ENCODE data around the gene ATXN7.

The ATXN7 gene

GRCh38 chr3:63990204-63990603 is 126.5 kb downstream of the ATXN7 start:
- no peak overlapping the region for H3K4me3 Mint-ChIP-seq
- H3K4me1 Mint-ChIP-seq, result peaks cover 45% of the 10 kb centered on the region
- H3K27me3 Mint-ChIP-seq, result no peaks in the 10 kb centered on the region
- peaks cover 6% of the 10 kb centered on the region for H3K36me3 Mint-ChIP-seq
- no peaks in the 10 kb centered on the region for H3K9me3 Mint-ChIP-seq
- peak overlapping the region; percentile 87 for H3K27ac Mint-ChIP-seq

GRCh38 chr3:63990733-63991132 is 127.1 kb downstream of the ATXN7 start:
- H3K4me1 Mint-ChIP-seq, result peaks cover 45% of the 10 kb centered on the region
- H3K9me3 Mint-ChIP-seq, result no peaks in the 10 kb centered on the region
- H3K27ac Mint-ChIP-seq, result peak overlapping the region; percentile 87
- H3K27me3 Mint-ChIP-seq, result no peaks in the 10 kb centered on the region
- H3K36me3 Mint-ChIP-seq, result peaks cover 8% of the 10 kb centered on the region
- H3K4me3 Mint-ChIP-seq, result no peak overlapping the region

- Mint-ChIP-seq H3K27ac (peak overlapping the region; percentile 31), H3K9me3 (no peaks in the 10 kb centered on the region), H3K4me3 (no peak overlapping the region), H3K4me1 (peaks cover 45% of the 10 kb centered on the region), H3K27me3 (no peaks in the 10 kb centered on the region), H3K36me3 (peaks cover 14% of the 10 kb centered on the region)
Measured at GRCh38 chr3:63991666-63992065, 128.0 kb downstream of the ATXN7 start.

GRCh38 chr3:63992516-63993209 is 129.0 kb downstream of the ATXN7 start:
- H3K27me3 Mint-ChIP-seq, result no peaks in the 10 kb centered on the region
- peaks cover 42% of the 10 kb centered on the region for H3K4me1 Mint-ChIP-seq
- peaks cover 14% of the 10 kb centered on the region for H3K36me3 Mint-ChIP-seq
- H3K9me3 Mint-ChIP-seq, result no peaks in the 10 kb centered on the region
- H3K27ac Mint-ChIP-seq, result peak overlapping the region; percentile 31
- no peak overlapping the region for H3K4me3 Mint-ChIP-seq

GRCh38 chr3:63993653-63994079 is 130.0 kb downstream of the ATXN7 start:
- no peaks in the 10 kb centered on the region for H3K9me3 Mint-ChIP-seq
- no peak overlapping the region for H3K4me3 Mint-ChIP-seq
- H3K27ac Mint-ChIP-seq, result peak overlapping the region; percentile 68
- H3K27me3 Mint-ChIP-seq, result no peaks in the 10 kb centered on the region
- H3K36me3 Mint-ChIP-seq, result peaks cover 14% of the 10 kb centered on the region
- H3K4me1 Mint-ChIP-seq, result peaks cover 49% of the 10 kb centered on the region

- peak overlapping the region; percentile 36 for H3K27ac Mint-ChIP-seq
- H3K9me3 Mint-ChIP-seq, result no peaks in the 10 kb centered on the region
- peaks cover 17% of the 10 kb centered on the region for H3K36me3 Mint-ChIP-seq
- peaks cover 56% of the 10 kb centered on the region for H3K4me1 Mint-ChIP-seq
- H3K27me3 Mint-ChIP-seq, result no peaks in the 10 kb centered on the region
- no peak overlapping the region for H3K4me3 Mint-ChIP-seq
Measured at GRCh38 chr3:63995086-63995485, 131.4 kb downstream of the ATXN7 start.

- Mint-ChIP-seq H3K27me3 (no peaks in the 10 kb centered on the region), H3K36me3 (peaks cover 18% of the 10 kb centered on the region), H3K4me3 (no peak overlapping the region), H3K27ac (peak overlapping the region; percentile 55), H3K4me1 (peaks cover 54% of the 10 kb centered on the region), H3K9me3 (no peaks in the 10 kb centered on the region)
Measured at GRCh38 chr3:63998852-63999754, 135.4 kb downstream of the ATXN7 start.

- Mint-ChIP-seq H3K9me3 (no peaks in the 10 kb centered on the region), H3K27ac (peak overlapping the region; percentile 52), H3K4me1 (peaks cover 42% of the 10 kb centered on the region), H3K4me3 (no peak overlapping the region), H3K27me3 (no peaks in the 10 kb centered on the region), H3K36me3 (peaks cover 18% of the 10 kb centered on the region)
Measured at GRCh38 chr3:64000453-64001055, 136.9 kb downstream of the ATXN7 start.

GRCh38 chr3:64002233-64002632 is 138.6 kb downstream of the ATXN7 start:
- H3K9me3 Mint-ChIP-seq, result no peaks in the 10 kb centered on the region
- no peaks in the 10 kb centered on the region for H3K27me3 Mint-ChIP-seq
- no peak overlapping the region for H3K4me3 Mint-ChIP-seq
- H3K36me3 Mint-ChIP-seq, result peaks cover 10% of the 10 kb centered on the region
- peaks cover 34% of the 10 kb centered on the region for H3K4me1 Mint-ChIP-seq
- peak overlapping the region; percentile 70 for H3K27ac Mint-ChIP-seq

GRCh38 chr3:64003589-64003988 is 139.9 kb downstream of the ATXN7 start:
- no peaks in the 10 kb centered on the region for H3K27me3 Mint-ChIP-seq
- no peaks in the 10 kb centered on the region for H3K9me3 Mint-ChIP-seq
- peaks cover 28% of the 10 kb centered on the region for H3K4me1 Mint-ChIP-seq
- no peak overlapping the region for H3K27ac Mint-ChIP-seq
- no peak overlapping the region for H3K4me3 Mint-ChIP-seq
- H3K36me3 Mint-ChIP-seq, result peaks cover 10% of the 10 kb centered on the region

- peak overlapping the region; percentile 76 for H3K27ac Mint-ChIP-seq
Measured at GRCh38 chr3:64008017-64008416, 144.3 kb downstream of the ATXN7 start.

GRCh38 chr3:64008487-64009351 is 145.1 kb downstream of the ATXN7 start:
- Mint-ChIP-seq H3K27me3 (no peaks in the 10 kb centered on the region), H3K9me3 (no peaks in the 10 kb centered on the region), H3K36me3 (peaks cover 17% of the 10 kb centered on the region), H3K4me3 (no peak overlapping the region), H3K27ac (peak overlapping the region; percentile 76), H3K4me1 (peaks cover 28% of the 10 kb centered on the region)

More at GRCh38 chr3:64008017-64008416, 144.3 kb downstream of the ATXN7 start:
- peaks cover 27% of the 10 kb centered on the region for H3K4me1 Mint-ChIP-seq
- no peaks in the 10 kb centered on the region for H3K27me3 Mint-ChIP-seq
- no peak overlapping the region for H3K4me3 Mint-ChIP-seq
- H3K9me3 Mint-ChIP-seq, result no peaks in the 10 kb centered on the region
- peaks cover 13% of the 10 kb centered on the region for H3K36me3 Mint-ChIP-seq

- Mint-ChIP-seq H3K9me3 (no peaks in the 10 kb centered on the region), H3K27ac (peak overlapping the region; percentile 90), H3K4me1 (peaks cover 34% of the 10 kb centered on the region), H3K4me3 (no peak overlapping the region), H3K36me3 (peaks cover 24% of the 10 kb centered on the region), H3K27me3 (no peaks in the 10 kb centered on the region)
Measured at GRCh38 chr3:64009528-64009927, 145.9 kb downstream of the ATXN7 start.

GRCh38 chr3:64010199-64010598 is 146.5 kb downstream of the ATXN7 start:
- H3K4me1 Mint-ChIP-seq, result peaks cover 41% of the 10 kb centered on the region
- H3K36me3 Mint-ChIP-seq, result peaks cover 27% of the 10 kb centered on the region
- H3K27ac Mint-ChIP-seq, result peak overlapping the region; percentile 48
- H3K27me3 Mint-ChIP-seq, result no peaks in the 10 kb centered on the region
- H3K9me3 Mint-ChIP-seq, result no peaks in the 10 kb centered on the region
- no peak overlapping the region for H3K4me3 Mint-ChIP-seq

GRCh38 chr3:64011685-64012084 is 148.0 kb downstream of the ATXN7 start:
- Mint-ChIP-seq H3K4me1 (peaks cover 44% of the 10 kb centered on the region), H3K9me3 (no peaks in the 10 kb centered on the region), H3K27me3 (no peaks in the 10 kb centered on the region), H3K4me3 (no peak overlapping the region), H3K27ac (peak overlapping the region; percentile 41), H3K36me3 (peaks cover 29% of the 10 kb centered on the region)

All from activated naive CD4-positive, alpha-beta T cell treated with anti-CD3 and anti-CD28 coated beads, Interleukin-2, amount 50 U/mL, for 24 hours (primary cell).